Adipocyte (in vitro differentiated cells): Measurements from ENCODE around the gene RAB3D.

Experiments used
- DNase-seq: peaks from one replicate; pipeline ENCODE4 v3.0.0-alpha.2; 2015; ENCODE audit warnings: low read depth
- H3K27me3 ChIP-seq: replicated peaks from 2 replicates; pipeline ENCODE4 v1.7.0; 2013; ENCODE audit warnings: mild to moderate bottlenecking, low read length, moderate library complexity; ENCODE audit not compliant: control insufficient read depth, insufficient read depth
- H3K36me3 ChIP-seq: 2 replicates; pipeline ENCODE4 v1.7.0; 2013; ENCODE audit warnings: low read length, mild to moderate bottlenecking, moderate library complexity; ENCODE audit not compliant: control insufficient read depth, insufficient read depth, severe bottlenecking
- H3K4me1 ChIP-seq: 2 replicates; pipeline ENCODE4 v1.7.0; 2013; ENCODE audit warnings: mild to moderate bottlenecking, low read length, moderate library complexity; ENCODE audit not compliant: control insufficient read depth, insufficient read depth
- H3K4me3 ChIP-seq: 2 replicates; pipeline ENCODE4 v1.7.0; 2013; ENCODE audit warnings: mild to moderate bottlenecking, low read length, moderate library complexity
- H3K9ac ChIP-seq: 2 replicates; pipeline ENCODE4 v1.7.0; 2013; ENCODE audit warnings: mild to moderate bottlenecking, low read length, moderate library complexity
- H3K9me3 ChIP-seq: 2 replicates; pipeline ENCODE4 v1.7.0; 2013; ENCODE audit warnings: mild to moderate bottlenecking, low read length, moderate library complexity; ENCODE audit not compliant: control insufficient read depth

RAB3D gene

DNA sequence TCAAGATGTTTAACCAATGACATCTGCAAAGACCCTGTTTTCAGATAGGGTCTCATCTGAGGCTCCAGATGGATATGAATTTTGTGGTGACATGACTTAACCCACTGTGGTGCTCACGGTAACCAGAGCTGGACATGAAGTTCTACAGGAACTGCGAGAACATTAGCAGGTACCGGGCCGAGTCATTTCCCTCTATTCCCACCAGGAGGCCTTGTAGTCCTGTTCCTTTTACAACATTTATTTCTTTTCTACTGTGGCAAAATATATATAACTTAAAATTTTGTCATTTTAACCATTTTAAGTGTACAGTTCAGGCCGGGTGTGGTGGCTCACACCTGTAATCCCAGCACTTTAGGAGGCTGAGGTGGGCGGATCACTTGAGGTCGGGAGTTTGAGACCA lies 51.1 kb downstream of the RAB3D start:
- Histone ChIP-seq H3K27me3 (no peaks in the 10 kb centered on the region), H3K36me3 (no peaks in the 10 kb centered on the region), H3K4me3 (no peak overlapping the region), H3K4me1 (peaks cover under 1% of the 10 kb centered on the region), H3K9ac (no peak overlapping the region), H3K9me3 (no peaks in the 10 kb centered on the region)
- peak; percentile 67 for DNase-seq

- no peak overlapping the region for H3K9ac ChIP-seq
- no peak overlapping the region for H3K4me3 ChIP-seq
- no peaks in the 10 kb centered on the region for H3K27me3 ChIP-seq
- H3K36me3 ChIP-seq: no peaks in the 10 kb centered on the region
- peak; percentile 43 for DNase-seq
- H3K4me1 ChIP-seq: no peaks in the 10 kb centered on the region
- no peaks in the 10 kb centered on the region for H3K9me3 ChIP-seq
Observed at GRCh38 chr19:11286312-11286974, 53.0 kb downstream of the RAB3D start.

DNA sequence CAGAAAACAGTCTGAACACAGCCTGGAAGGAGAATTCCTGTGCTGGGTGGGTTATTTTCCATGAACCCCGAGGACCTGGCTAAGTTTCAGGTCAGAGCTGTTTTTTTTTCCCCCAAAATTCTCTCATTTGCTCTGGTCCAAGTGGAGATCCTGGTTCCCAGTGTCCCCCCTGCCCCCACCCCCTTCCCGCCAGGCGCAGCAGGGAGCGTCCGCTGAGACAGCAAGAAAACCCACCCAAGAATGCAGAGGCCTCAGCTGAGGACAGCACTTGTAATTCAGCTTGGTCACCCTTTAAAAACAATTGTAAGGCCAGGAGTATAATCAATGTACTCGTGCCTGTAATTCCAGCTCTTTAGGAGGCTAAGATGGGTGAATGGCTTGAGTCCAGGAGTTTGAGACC lies 54.9 kb downstream of the RAB3D start:
- H3K27me3 ChIP-seq: peaks cover 3% of the 10 kb centered on the region
- no peak overlapping the region for H3K9ac ChIP-seq
- no peak overlapping the region for H3K4me3 ChIP-seq
- no peaks in the 10 kb centered on the region for H3K36me3 ChIP-seq
- H3K4me1 ChIP-seq: no peaks in the 10 kb centered on the region
- DNase-seq: no peak
- no peaks in the 10 kb centered on the region for H3K9me3 ChIP-seq

DNA sequence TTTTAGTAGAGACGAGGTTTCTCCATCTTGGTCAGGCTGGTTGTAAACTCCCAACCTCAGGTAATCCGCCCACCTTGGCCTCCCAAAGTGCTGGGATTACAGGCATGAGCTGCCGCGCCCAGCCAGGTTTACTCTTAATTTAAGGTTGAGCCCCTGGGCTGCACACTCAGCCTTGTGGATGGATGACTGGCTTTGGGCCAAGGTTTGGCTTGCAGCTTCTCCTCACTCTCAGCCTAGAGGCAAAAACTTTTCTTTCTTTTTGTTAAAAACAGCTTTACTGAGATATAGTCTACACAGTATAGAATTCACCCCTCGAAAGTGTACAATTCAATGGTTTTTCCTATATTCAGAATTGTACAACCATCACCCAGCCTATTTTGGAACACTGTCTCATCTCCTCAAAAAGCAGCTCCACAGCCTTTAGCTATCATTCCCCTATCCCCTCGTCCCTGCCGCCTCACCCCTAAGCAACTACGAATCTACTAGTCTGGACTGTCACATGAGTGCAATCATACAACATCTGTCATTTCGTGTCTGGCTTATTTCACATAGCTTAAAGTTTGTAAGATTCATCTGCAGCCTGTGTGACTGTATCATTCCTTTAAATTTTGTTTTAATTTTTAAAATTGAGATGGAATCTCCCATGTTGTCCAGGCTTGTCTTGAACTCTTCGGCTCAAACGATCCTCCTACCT lies 58.0 kb downstream of the RAB3D start:
- Histone ChIP-seq H3K9ac (no peak overlapping the region), H3K9me3 (no peaks in the 10 kb centered on the region), H3K4me1 (no peaks in the 10 kb centered on the region), H3K4me3 (no peak overlapping the region), H3K36me3 (no peaks in the 10 kb centered on the region), H3K27me3 (peaks cover 3% of the 10 kb centered on the region)
- peak; percentile 42 for DNase-seq

DNA sequence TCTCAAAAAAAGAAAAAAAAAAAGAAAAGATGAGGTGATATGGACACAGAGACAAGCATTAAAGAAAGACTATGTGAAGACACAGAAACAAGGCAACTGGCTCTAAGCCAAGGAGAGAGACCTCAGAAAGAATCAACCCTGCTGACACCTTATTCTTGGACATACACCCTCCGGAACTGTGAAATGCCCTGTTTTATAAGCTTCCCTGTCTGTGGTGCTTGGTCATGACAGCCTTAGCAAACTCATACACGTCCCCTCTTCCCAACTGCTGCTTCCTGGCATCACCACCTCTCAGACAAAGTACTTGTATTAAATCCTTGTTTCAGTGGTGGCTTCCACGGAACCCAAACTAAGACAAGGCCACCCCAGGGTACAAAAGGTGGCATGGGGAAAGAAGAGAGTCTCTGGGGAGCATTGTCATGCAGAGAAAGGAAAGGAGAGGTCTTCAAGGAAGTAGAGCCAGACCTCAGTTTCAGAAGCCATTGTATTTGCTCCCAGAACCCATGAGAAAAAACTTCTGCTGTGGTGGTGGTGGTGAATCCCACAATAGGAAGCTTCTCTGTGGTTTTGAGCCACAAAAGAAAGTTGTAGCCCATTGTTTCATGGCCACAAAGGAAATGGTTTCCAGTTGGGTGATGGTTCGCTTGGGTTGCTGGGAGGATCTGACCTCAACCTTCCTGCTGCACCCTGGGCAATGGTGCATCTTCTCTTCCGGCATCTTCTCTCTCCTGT lies 59.8 kb downstream of the RAB3D start:
- Histone ChIP-seq H3K4me3 (no peak overlapping the region), H3K9me3 (no peaks in the 10 kb centered on the region), H3K36me3 (no peaks in the 10 kb centered on the region), H3K27me3 (peaks cover 3% of the 10 kb centered on the region), H3K4me1 (no peaks in the 10 kb centered on the region), H3K9ac (no peak overlapping the region)
- DNase-seq: no peak

DNA sequence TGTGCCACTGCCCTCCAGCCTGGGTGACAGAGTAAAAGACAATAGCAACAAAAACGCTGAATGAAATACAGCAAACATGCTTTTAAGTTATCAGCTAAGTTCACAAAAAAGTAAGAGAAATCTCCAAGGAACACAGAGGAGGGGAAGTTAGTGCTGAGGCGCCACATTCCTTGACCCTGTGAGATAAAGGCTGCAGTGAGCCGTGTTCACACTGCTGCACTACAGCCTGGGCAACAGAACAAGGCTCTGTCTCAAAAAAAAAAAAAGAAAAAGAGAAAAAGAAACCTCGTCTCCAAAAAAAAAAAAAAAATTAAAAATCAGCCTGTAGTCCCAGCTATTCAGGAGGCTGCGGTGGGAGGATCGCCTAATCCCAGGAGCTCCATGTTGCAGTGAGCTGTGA lies 60.8 kb downstream of the RAB3D start:
- Histone ChIP-seq H3K9ac (no peak overlapping the region), H3K27me3 (peaks cover 3% of the 10 kb centered on the region), H3K36me3 (no peaks in the 10 kb centered on the region), H3K9me3 (no peaks in the 10 kb centered on the region), H3K4me3 (no peak overlapping the region), H3K4me1 (no peaks in the 10 kb centered on the region)
- no peak for DNase-seq

DNA sequence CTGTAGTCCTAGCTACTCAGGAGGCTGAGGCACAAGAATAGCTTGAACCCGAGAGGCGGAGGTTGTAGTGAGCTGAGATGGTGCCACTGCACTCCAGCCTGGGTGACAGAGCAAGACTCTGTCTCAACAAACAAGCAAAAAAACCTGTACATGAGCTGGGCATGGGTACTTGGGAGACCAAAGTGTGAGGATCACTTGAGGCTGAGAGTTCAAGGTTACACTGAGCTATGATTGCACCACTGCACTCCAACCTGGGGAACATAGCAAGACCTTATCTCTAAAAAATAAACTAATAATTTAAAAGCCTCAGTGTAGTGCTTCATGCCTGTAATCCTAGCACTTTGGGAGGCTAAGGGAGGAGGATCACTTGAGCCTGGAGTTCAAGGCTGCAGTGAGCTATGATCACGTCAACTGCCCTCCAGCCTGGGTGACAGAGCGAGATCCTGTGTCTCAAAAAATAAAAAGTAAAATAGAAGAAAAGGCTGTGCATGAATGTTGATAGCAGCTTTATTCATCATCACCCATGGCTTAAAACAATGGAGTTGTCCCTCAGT lies 64.8 kb downstream of the RAB3D start:
- no peak for DNase-seq
- Histone ChIP-seq H3K36me3 (no peaks in the 10 kb centered on the region), H3K4me1 (no peaks in the 10 kb centered on the region), H3K9me3 (no peaks in the 10 kb centered on the region), H3K27me3 (no peaks in the 10 kb centered on the region), H3K9ac (no peak overlapping the region), H3K4me3 (no peak overlapping the region)

- H3K9me3 ChIP-seq: no peaks in the 10 kb centered on the region
- H3K36me3 ChIP-seq: no peaks in the 10 kb centered on the region
- DNase-seq: no peak
- H3K9ac ChIP-seq: no peak overlapping the region
- no peak overlapping the region for H3K4me3 ChIP-seq
- no peaks in the 10 kb centered on the region for H3K4me1 ChIP-seq
- no peaks in the 10 kb centered on the region for H3K27me3 ChIP-seq
Observed at GRCh38 chr19:11273989-11274388, 65.5 kb downstream of the RAB3D start.

DNA sequence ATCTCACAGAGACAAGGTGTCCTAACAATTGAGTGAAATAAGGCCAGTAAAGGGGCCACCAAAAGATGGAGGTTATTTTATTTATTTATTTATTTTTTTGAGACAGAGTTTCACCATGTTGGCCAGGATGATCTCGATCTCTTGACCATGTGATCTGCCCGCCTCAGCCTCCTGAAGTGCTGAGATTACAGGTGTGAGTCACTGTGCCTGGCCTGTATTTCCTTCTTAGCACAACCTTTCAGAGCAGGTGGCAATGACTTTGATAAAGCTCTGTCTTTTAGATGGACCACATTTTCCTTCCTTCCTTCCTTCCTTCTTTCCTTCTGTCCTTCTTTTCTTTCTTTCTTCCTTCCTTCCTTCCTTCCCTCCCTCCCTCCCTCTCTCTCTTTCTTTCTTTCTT lies 66.2 kb downstream of the RAB3D start:
- H3K9me3 ChIP-seq: no peaks in the 10 kb centered on the region
- no peak for DNase-seq

More for the DNA sequence above, 66.2 kb downstream of the RAB3D start:
- no peaks in the 10 kb centered on the region for H3K4me1 ChIP-seq
- H3K9ac ChIP-seq: no peak overlapping the region
- no peaks in the 10 kb centered on the region for H3K27me3 ChIP-seq
- no peak overlapping the region for H3K4me3 ChIP-seq
- H3K36me3 ChIP-seq: no peaks in the 10 kb centered on the region
